Activated naive CD4-positive, alpha-beta T cell treated with anti-CD3 and anti-CD28 coated beads, Interleukin-2, amount 50 U/mL, for 72 hours (primary cell): Measurements from ENCODE around the gene AKIRIN1. TPM values are rescaled to one million over a fixed set of nuclear protein-coding genes. Genes with fewer than 3 reads are reported as not detected.
"Not testable (repeated sequence)": the region's sequence is repeated elsewhere in the genome, so short reads cannot be mapped to it uniquely, and the experiment has no call there.

Source experiments
- ATAC-seq, 2 donors: fragments of 150-1000 bp; cut with Tn5 transposase; 2 replicates each; pipeline ENCODE4 v1.10.0; 2021; ENCODE audit warnings: mild to moderate bottlenecking in 2 of 2, moderate library complexity in 2 of 2
- DNase-seq, 2 donors: peaks; one replicate each; pipeline ENCODE4 v3.0.0; 2021 to 2022; ENCODE audit warnings: low spot score in 2 of 2
- H3K27ac Mint-ChIP-seq, 2 donors: one replicate each; pipeline ENCODE4 v1.8.0; 2022; ENCODE audit warnings: mild to moderate bottlenecking in 2 of 2, mixed read lengths in 2 of 2
- H3K36me3 Mint-ChIP-seq, 2 donors: one replicate each; pipeline ENCODE4 v1.8.0; 2022; ENCODE audit warnings: mixed read lengths in 2 of 2
- H3K9me3 Mint-ChIP-seq, 2 donors: one replicate each; pipeline ENCODE4 v1.8.0; 2022; ENCODE audit warnings: mixed read lengths in 2 of 2
- total RNA-seq, 2 donors: library from RNA; stranded (reverse); gene quantifications; one replicate each; pipeline ENCODE4 v1.2.3, GENCODE V29; 2022

AKIRIN1 gene
- total RNA-seq, 2 donors from 2014 or later, result 45.8 to 93.6 TPM

GRCh38 chr1:38989979-38990378 is 1.1 kb upstream of the AKIRIN1 start:
- peaks cover 18 to 24% of the 10 kb centered on the region in 2 donors for H3K36me3 Mint-ChIP-seq
- peak overlapping the region; percentile 26 to 82 for H3K27ac Mint-ChIP-seq
- no peaks in the 10 kb centered on the region for H3K9me3 Mint-ChIP-seq
- DNase-seq (no peak), ATAC-seq (no peak)

- ATAC-seq, result peak in 1 of 2 donors; percentile 16
Observed at GRCh38 chr1:38990386-38990737, 714 bp upstream of the AKIRIN1 start.

GRCh38 chr1:38991638-38992411 is 749 bp downstream of the AKIRIN1 start:
- no peak for DNase-seq
- peak overlapping the region; percentile 67 to 83 for H3K27ac Mint-ChIP-seq
- H3K36me3 Mint-ChIP-seq, result peaks cover 20 to 32% of the 10 kb centered on the region in 2 donors
- ATAC-seq, result no peak
- H3K9me3 Mint-ChIP-seq, result no peaks in the 10 kb centered on the region

More at GRCh38 chr1:38990386-38990737, 714 bp upstream of the AKIRIN1 start:
- Mint-ChIP-seq H3K27ac (peak overlapping the region; percentile 26 to 82), H3K9me3 (no peaks in the 10 kb centered on the region), H3K36me3 (peaks cover 20 to 28% of the 10 kb centered on the region in 2 donors)
- no peak for DNase-seq

GRCh38 chr1:38992412-38993111 is 1.5 kb downstream of the AKIRIN1 start:
- H3K27ac Mint-ChIP-seq, result peak overlapping the region; percentile 67 to 83
- H3K9me3 Mint-ChIP-seq, result no peaks in the 10 kb centered on the region
- DNase-seq (no peak), ATAC-seq (no peak)
- H3K36me3 Mint-ChIP-seq, result peaks cover 24 to 36% of the 10 kb centered on the region in 2 donors

GRCh38 chr1:38994196-38994595 is 3.1 kb downstream of the AKIRIN1 start:
- H3K36me3 Mint-ChIP-seq, result peaks cover 27 to 48% of the 10 kb centered on the region in 2 donors
- DNase-seq (no peak), ATAC-seq (no peak)
- no peaks in the 10 kb centered on the region for H3K9me3 Mint-ChIP-seq
- H3K27ac Mint-ChIP-seq, result no peak overlapping the region

GRCh38 chr1:38997034-38997900 is 6.2 kb downstream of the AKIRIN1 start:
- Mint-ChIP-seq H3K9me3 (no peaks in the 10 kb centered on the region), H3K27ac (peak overlapping the region; percentile 81 to 94), H3K36me3 (peaks cover 30 to 62% of the 10 kb centered on the region in 2 donors)
- DNase-seq, result no peak
- peak in 1 of 2 donors; percentile 32 for ATAC-seq

- H3K36me3 Mint-ChIP-seq, result peaks cover 27 to 61% of the 10 kb centered on the region in 2 donors
- no peaks in the 10 kb centered on the region for H3K9me3 Mint-ChIP-seq
- H3K27ac Mint-ChIP-seq, result peak overlapping the region; percentile 81 to 86
- ATAC-seq (no peak), DNase-seq (no peak)
Observed at GRCh38 chr1:38997901-38998190, 6.8 kb downstream of the AKIRIN1 start.

- no peaks in the 10 kb centered on the region for H3K9me3 Mint-ChIP-seq
- no peak for DNase-seq
- H3K27ac Mint-ChIP-seq, result peak overlapping the region; percentile 53 to 77
- ATAC-seq, result peak; percentile 52 to 64
- H3K36me3 Mint-ChIP-seq, result peaks cover 36 to 56% of the 10 kb centered on the region in 2 donors
Observed at GRCh38 chr1:39001516-39002421, 10.7 kb downstream of the AKIRIN1 start.

GRCh38 chr1:39003281-39003680 is 12.2 kb downstream of the AKIRIN1 start:
- Mint-ChIP-seq H3K36me3 (peaks cover 29 to 45% of the 10 kb centered on the region in 2 donors), H3K27ac (peak overlapping the region; percentile 77 to 89), H3K9me3 (no peaks in the 10 kb centered on the region)
- ATAC-seq, result peak; percentile 17 to 34
- DNase-seq, result no peak

- Mint-ChIP-seq H3K9me3 (no peaks in the 10 kb centered on the region), H3K36me3 (peaks cover 29 to 44% of the 10 kb centered on the region in 2 donors), H3K27ac (peak overlapping the region; percentile 48 to 66)
- DNase-seq (no peak), ATAC-seq (peak; percentile 33 to 76)
Observed at GRCh38 chr1:39003794-39004193, 12.7 kb downstream of the AKIRIN1 start.

- Mint-ChIP-seq H3K27ac (no peak overlapping the region), H3K36me3 (peaks cover 29 to 31% of the 10 kb centered on the region in 2 donors), H3K9me3 (no peaks in the 10 kb centered on the region)
- DNase-seq (no peak), ATAC-seq (no peak)
Observed at GRCh38 chr1:39006287-39006686, 15.2 kb downstream of the AKIRIN1 start.

- H3K36me3 Mint-ChIP-seq, result peaks cover 25% of the 10 kb centered on the region in 2 donors
- H3K9me3 Mint-ChIP-seq, result no peaks in the 10 kb centered on the region
- no peak for ATAC-seq
- DNase-seq, result no peak
- peak overlapping the region in 1 of 2 donors; percentile 36 for H3K27ac Mint-ChIP-seq
Observed at GRCh38 chr1:39006726-39007645, 15.9 kb downstream of the AKIRIN1 start.

- H3K36me3 Mint-ChIP-seq, ATAC-seq, H3K9me3 Mint-ChIP-seq, DNase-seq, H3K27ac Mint-ChIP-seq: not testable (repeated sequence)
Observed at GRCh38 chr1:39014956-39015355, 23.9 kb downstream of the AKIRIN1 start.

- H3K27ac Mint-ChIP-seq, result no peak overlapping the region
- DNase-seq (no peak), ATAC-seq (no peak)
- peaks cover 0 to 5% of the 10 kb centered on the region in 2 donors for H3K36me3 Mint-ChIP-seq
- H3K9me3 Mint-ChIP-seq, result no peaks in the 10 kb centered on the region
Observed at GRCh38 chr1:39016604-39017171, 25.6 kb downstream of the AKIRIN1 start.

GRCh38 chr1:39017266-39017665 is 26.2 kb downstream of the AKIRIN1 start:
- Mint-ChIP-seq H3K27ac (no peak overlapping the region), H3K36me3 (peaks cover 0 to under 1% of the 10 kb centered on the region in 2 donors), H3K9me3 (no peaks in the 10 kb centered on the region)
- DNase-seq (no peak), ATAC-seq (no peak)
